MCF 10A (cell line): ENCODE results near the gene GORASP1. TPM values are rescaled to one million over a fixed set of nuclear protein-coding genes. Genes with fewer than 3 reads are reported as not detected.

ENCODE experiments used
- BruUV-seq: library from RNA; stranded (reverse); fragments of 400-500 nt; replicated peaks from 2 replicates; lab custom pipeline; 2021; lab: Mats Ljungman, UMichigan
- CTCF ChIA-PET: fragments of 300-600 bp; sonication (Branson Sonifier 250); formaldehyde crosslinking; extraction: SDS; loops from one replicate; lab custom pipeline; 2021; ENCODE audit warnings: antibody characterized with exemption, inconsistent platforms; lab: Yijun Ruan, JAX
- POLR2A ChIA-PET: fragments of 300-600, 350-650 bp; sonication (Branson Sonifier 250); formaldehyde crosslinking; extraction: SDS; loops from one replicate; lab custom pipeline; 2020; ENCODE audit warnings: antibody characterized with exemption, inconsistent platforms; lab: Yijun Ruan, JAX
- DNase-seq: peaks from one replicate; pipeline ENCODE4 v3.0.0-alpha.2; 2018; ENCODE audit not compliant: unreplicated experiment
- H3K27ac Mint-ChIP-seq: one replicate; pipeline ENCODE4 v1.8.0; 2022; ENCODE audit warnings: mild to moderate bottlenecking, low read depth, mixed read lengths; ENCODE audit not compliant: unreplicated experiment
- H3K27me3 Mint-ChIP-seq: one replicate; pipeline ENCODE4 v1.8.0; 2022; ENCODE audit warnings: mixed read lengths; ENCODE audit not compliant: insufficient read depth, unreplicated experiment
- H3K36me3 Mint-ChIP-seq: one replicate; pipeline ENCODE4 v1.8.0; 2022; ENCODE audit warnings: mild to moderate bottlenecking, moderate library complexity, mixed read lengths; ENCODE audit not compliant: insufficient read depth, unreplicated experiment
- H3K4me1 Mint-ChIP-seq: one replicate; pipeline ENCODE4 v1.8.0; 2022; ENCODE audit warnings: mixed read lengths; ENCODE audit not compliant: insufficient read depth, unreplicated experiment
- H3K4me3 Mint-ChIP-seq: one replicate; pipeline ENCODE4 v1.8.0; 2022; ENCODE audit warnings: mild to moderate bottlenecking, moderate library complexity, mixed read lengths; ENCODE audit not compliant: unreplicated experiment
- H3K9me3 Mint-ChIP-seq: one replicate; pipeline ENCODE4 v1.8.0; 2022; ENCODE audit warnings: mixed read lengths; ENCODE audit not compliant: unreplicated experiment
- intact Hi-C: fragments of 100-400 bp; cut with micrococcal nuclease; formaldehyde crosslinking; loops from 2 replicates; pipeline ENCODE4 v1.14.1; 2022
- total RNA-seq: library from RNA; stranded (reverse); gene quantifications from 2 replicates; pipeline ENCODE4 v1.2.3, GENCODE V29; 2022
- TF ChIP-seq, protein P1 (sequence below): fragments of 200-600 bp; IDR thresholded peaks from one replicate; pipeline ENCODE4 v1.8.0; 2022; ENCODE audit warnings: antibody characterized with exemption, mild to moderate bottlenecking; ENCODE audit not compliant: unreplicated experiment

GORASP1 gene
- total RNA-seq, 1 experiment from 2014 or later, result 34.4 TPM

DNA sequence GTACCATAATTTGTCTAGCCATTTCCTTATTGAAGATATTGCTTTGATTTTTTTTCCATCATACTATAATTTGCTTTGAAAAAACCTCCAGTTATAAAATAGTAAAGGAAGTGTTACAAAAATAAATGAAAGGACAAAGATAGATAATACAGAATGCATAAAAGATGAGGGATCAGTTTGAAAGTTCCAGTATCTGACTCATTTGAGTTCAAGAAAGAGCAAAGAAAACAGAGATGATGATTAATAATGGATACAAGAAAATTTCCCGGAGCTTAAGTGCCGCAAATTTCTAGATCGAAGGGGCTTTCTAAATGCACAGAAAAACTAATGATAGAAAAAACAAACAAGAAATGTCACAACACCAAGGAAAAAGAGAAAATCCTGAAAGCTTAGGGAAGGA, 51.3 kb downstream of the GORASP1 start:
- BruUV-seq, result no TSS peak
- ChIA-PET POLR2A (interaction anchor here (1.0 kb wide), 1 partner anchor 11 kb away, joined by 3 read pairs; no protein-coding TSS in a partner anchor), CTCF (interaction anchor here (1.0 kb wide), 1 partner anchor 235 kb away, joined by 3 read pairs; no protein-coding TSS in a partner anchor)
- TF ChIP-seq, protein P1, sequence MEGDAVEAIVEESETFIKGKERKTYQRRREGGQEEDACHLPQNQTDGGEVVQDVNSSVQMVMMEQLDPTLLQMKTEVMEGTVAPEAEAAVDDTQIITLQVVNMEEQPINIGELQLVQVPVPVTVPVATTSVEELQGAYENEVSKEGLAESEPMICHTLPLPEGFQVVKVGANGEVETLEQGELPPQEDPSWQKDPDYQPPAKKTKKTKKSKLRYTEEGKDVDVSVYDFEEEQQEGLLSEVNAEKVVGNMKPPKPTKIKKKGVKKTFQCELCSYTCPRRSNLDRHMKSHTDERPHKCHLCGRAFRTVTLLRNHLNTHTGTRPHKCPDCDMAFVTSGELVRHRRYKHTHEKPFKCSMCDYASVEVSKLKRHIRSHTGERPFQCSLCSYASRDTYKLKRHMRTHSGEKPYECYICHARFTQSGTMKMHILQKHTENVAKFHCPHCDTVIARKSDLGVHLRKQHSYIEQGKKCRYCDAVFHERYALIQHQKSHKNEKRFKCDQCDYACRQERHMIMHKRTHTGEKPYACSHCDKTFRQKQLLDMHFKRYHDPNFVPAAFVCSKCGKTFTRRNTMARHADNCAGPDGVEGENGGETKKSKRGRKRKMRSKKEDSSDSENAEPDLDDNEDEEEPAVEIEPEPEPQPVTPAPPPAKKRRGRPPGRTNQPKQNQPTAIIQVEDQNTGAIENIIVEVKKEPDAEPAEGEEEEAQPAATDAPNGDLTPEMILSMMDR, result no peak
- H3K27ac Mint-ChIP-seq, result no peak overlapping the region
- no peak overlapping the region for H3K4me3 Mint-ChIP-seq
- no peaks in the 10 kb centered on the region for H3K4me1 Mint-ChIP-seq
- no peaks in the 10 kb centered on the region for H3K27me3 Mint-ChIP-seq
- no peak for DNase-seq
- intact Hi-C loops, result no loop called here
- peaks cover 7% of the 10 kb centered on the region for H3K36me3 Mint-ChIP-seq
- peaks cover 5% of the 10 kb centered on the region for H3K9me3 Mint-ChIP-seq

DNA sequence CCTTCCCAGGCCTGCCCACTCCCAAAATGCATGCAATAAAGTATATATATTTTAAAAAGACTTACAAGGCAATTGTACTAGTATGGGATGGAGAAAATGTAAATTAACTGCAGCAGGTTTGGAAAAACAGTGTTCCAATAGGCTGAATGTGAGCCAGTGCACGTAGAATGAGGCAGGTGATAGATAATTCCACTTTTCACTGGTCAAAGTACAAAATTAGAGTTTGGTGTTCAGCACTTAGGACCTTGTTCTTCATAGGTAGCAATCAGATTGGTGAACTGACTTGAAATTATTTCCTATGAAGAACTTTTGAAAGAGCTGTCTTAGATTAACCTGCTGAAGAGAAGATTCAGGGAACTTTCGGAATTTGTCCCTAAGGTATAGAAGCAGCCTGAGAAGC, 53.7 kb downstream of the GORASP1 start:
- POLR2A ChIA-PET, result interaction anchor here (0.6 kb wide), 1 partner anchor 54 kb away, joined by 3 read pairs; the partner anchor contains the start of genes GORASP1 and TTC21A
- TF ChIP-seq, protein P1, result no peak
- Mint-ChIP-seq H3K27ac (no peak overlapping the region), H3K4me1 (no peaks in the 10 kb centered on the region), H3K9me3 (peaks cover 5% of the 10 kb centered on the region), H3K4me3 (no peak overlapping the region), H3K36me3 (peaks cover 7% of the 10 kb centered on the region), H3K27me3 (peaks cover 16% of the 10 kb centered on the region)
- intact Hi-C loops, result no loop called here
- CTCF ChIA-PET, result no interaction called here
- DNase-seq, result no peak
- no TSS peak for BruUV-seq

DNA sequence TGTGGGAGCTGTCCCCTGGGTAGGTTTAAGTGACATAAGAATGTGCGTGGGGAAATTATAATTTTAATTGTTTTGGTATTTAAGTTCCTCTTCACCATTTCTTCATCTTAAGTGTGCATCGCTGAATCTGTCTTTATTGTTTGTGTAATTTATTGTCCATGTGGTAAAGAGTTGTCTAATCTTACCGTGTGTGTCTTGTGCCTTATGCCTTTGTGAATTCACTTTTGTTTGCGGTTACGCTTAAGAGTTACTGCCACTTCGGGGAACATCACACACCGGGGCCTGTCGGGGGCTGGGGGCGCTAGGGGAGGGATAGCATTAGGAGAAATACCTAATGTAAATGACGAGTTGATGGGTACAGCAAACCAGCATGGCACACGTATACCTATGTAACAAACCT, 54.8 kb downstream of the GORASP1 start:
- Mint-ChIP-seq H3K27ac (peak overlapping the region; percentile 99), H3K9me3 (peaks cover 5% of the 10 kb centered on the region), H3K4me3 (peak overlapping the region; percentile 96), H3K27me3 (peaks cover 27% of the 10 kb centered on the region), H3K4me1 (no peaks in the 10 kb centered on the region), H3K36me3 (peaks cover 7% of the 10 kb centered on the region)
- TF ChIP-seq, protein P1, result no peak
- POLR2A ChIA-PET, result interaction anchor here (1.2 to 1.7 kb wide), 3 partner anchors 13 to 40 kb away, joined by 3 to 5 read pairs (median 4); no protein-coding TSS in a partner anchor
- DNase-seq, result no peak
- CTCF ChIA-PET, result interaction anchor here (0.6 to 0.8 kb wide), 2 partner anchors 136 to 1798 kb away, joined by 3 read pairs; no protein-coding TSS in a partner anchor
- no TSS peak for BruUV-seq
- intact Hi-C loops, result no loop called here

DNA sequence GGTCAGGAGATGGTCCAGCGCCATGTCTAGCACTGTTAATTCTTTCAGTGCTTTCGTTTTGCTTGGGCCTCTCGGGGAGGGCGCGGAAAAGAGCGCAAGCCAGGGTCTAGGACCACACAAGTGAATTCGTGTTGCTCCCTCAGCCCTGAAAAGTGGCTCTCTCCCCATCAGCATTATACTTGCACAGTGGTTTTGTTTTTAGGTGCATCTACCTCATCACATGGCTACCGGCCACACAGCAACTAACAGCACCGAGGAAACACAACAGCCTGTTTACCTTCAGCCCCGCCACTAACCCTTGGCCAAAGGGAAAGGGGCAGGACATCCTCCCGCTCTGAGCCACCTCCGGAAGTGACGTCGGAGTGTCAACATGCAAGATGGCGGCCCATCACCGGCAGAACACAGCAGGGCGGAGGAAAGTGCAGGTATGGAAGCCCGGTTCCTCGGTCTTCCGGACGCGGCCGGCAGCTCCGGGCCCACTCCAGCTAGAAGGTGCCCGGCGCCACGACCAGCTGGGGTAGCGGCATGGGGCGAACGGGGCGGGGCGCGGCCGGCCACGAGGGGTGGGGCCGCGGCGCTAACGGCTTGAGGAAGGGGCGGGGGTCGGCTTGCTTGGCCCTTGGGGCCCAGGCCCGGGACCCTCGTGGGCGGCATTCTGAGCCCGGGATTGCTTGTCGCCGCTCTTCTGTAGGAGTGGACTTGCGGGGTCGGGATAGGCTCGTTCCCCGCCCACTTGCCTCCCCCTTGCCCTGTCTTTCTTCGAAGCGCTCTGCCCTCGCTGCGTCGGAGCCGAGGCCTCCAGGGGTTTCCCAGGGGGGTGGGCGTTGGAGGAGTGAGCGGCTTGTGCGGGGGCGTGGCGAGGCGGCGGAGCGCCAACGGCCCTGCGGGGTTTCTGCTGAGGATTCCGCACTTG, 55.5 kb downstream of the GORASP1 start, which contains the start of the genes SCN11A and WDR48:
Gene SCN11A (minus strand): TSS at position 296 of the 913 bp plus-strand sequence. CDS start 101,582 bp downstream, outside the sequence.
Gene WDR48 (plus strand): TSS at position 368 of the 913 bp plus-strand sequence. CDS start 10 bp downstream, at position 378.
- CTCF ChIA-PET, result interaction anchor here (0.6 to 0.8 kb wide), 4 partner anchors 15 to 1797 kb away, joined by 3 read pairs; no protein-coding TSS in a partner anchor
- BruUV-seq, result TSS peak; percentile 92
- no peaks in the 10 kb centered on the region for H3K4me1 Mint-ChIP-seq

More for the DNA sequence above, 55.5 kb downstream of the GORASP1 start, which contains the start of the genes SCN11A and WDR48:
- Mint-ChIP-seq H3K27me3 (peaks cover 32% of the 10 kb centered on the region), H3K9me3 (peaks cover 5% of the 10 kb centered on the region), H3K27ac (peak within 1 kb of the TSS; percentile 99), H3K4me3 (peak within 1 kb of the TSS; percentile 96), H3K36me3 (peaks cover 7% of the 10 kb centered on the region)
- peak; percentile 87 for DNase-seq
- POLR2A ChIA-PET, result interaction anchor here (1.2 to 1.7 kb wide), 3 partner anchors 14 to 41 kb away, joined by 3 to 5 read pairs (median 4); no protein-coding TSS in a partner anchor
- intact Hi-C loops, result no loop called here
- TF ChIP-seq, protein P1, result no peak
